ENCODE data around the gene EID2B.
A peak's percentile ranks its signal among the peaks of the same experiment; 100 is the strongest.

EID2B gene

DNA sequence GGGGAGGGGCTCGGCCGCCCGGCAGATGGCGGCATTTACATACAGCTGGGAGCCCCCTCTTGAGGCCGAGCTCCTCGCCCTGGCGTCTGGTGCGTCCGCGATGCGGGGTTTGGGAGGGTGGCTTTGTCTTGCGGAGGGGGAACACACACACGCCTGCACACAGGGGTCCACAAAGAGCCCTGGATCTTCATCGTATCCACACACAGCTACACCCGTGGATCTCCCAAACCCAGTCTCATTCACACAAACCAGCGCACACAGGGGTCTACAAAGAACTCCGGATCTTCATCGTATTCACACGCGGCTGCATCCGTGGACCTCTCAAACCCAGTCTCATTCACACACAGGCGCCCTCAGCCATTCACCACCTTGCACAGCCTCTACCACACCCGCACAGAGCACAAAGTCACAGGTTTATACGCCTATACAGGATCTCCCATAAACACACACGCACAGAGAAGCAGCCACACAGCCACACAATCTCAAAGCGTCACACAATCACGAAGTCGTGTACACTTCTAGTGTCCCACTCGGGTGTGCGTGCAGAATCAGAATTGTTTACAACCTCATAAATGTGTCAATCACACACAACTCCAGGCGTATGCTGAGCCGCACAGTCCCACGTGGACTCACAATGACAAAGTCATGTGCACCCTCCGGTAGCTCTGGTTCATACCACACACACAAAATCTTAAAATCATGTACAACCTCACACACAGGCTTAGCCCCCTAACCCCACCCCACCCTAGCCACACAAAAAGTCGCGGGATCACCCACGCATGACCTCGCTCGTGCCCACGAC lies 34.5 kb downstream of the EID2B start (continued):
- TF ChIP-seq, protein P1, sequence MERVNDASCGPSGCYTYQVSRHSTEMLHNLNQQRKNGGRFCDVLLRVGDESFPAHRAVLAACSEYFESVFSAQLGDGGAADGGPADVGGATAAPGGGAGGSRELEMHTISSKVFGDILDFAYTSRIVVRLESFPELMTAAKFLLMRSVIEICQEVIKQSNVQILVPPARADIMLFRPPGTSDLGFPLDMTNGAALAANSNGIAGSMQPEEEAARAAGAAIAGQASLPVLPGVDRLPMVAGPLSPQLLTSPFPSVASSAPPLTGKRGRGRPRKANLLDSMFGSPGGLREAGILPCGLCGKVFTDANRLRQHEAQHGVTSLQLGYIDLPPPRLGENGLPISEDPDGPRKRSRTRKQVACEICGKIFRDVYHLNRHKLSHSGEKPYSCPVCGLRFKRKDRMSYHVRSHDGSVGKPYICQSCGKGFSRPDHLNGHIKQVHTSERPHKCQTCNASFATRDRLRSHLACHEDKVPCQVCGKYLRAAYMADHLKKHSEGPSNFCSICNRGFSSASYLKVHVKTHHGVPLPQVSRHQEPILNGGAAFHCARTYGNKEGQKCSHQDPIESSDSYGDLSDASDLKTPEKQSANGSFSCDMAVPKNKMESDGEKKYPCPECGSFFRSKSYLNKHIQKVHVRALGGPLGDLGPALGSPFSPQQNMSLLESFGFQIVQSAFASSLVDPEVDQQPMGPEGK (tag by site-specific recombination; IDR thresholded peaks at IDR 0.05) = peak; percentile 94
- TF ChIP-seq, protein P2, sequence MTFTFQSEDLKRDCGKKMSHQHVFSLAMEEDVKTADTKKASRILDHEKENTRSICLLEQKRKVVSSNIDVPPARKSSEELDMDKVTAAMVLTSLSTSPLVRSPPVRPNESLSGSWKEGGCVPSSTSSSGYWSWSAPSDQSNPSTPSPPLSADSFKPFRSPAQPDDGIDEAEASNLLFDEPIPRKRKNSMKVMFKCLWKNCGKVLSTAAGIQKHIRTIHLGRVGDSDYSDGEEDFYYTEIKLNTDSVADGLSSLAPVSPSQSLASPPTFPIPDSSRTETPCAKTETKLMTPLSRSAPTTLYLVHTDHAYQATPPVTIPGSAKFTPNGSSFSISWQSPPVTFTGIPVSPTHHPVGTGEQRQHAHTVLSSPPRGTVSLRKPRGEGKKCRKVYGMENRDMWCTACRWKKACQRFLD (tag by site-specific recombination; IDR thresholded peaks at IDR 0.05) = no peak
- TF ChIP-seq ZNF501 (tag by site-specific recombination; IDR thresholded peaks at IDR 0.05) = peak; percentile 80
- TF ChIP-seq, protein P3, sequence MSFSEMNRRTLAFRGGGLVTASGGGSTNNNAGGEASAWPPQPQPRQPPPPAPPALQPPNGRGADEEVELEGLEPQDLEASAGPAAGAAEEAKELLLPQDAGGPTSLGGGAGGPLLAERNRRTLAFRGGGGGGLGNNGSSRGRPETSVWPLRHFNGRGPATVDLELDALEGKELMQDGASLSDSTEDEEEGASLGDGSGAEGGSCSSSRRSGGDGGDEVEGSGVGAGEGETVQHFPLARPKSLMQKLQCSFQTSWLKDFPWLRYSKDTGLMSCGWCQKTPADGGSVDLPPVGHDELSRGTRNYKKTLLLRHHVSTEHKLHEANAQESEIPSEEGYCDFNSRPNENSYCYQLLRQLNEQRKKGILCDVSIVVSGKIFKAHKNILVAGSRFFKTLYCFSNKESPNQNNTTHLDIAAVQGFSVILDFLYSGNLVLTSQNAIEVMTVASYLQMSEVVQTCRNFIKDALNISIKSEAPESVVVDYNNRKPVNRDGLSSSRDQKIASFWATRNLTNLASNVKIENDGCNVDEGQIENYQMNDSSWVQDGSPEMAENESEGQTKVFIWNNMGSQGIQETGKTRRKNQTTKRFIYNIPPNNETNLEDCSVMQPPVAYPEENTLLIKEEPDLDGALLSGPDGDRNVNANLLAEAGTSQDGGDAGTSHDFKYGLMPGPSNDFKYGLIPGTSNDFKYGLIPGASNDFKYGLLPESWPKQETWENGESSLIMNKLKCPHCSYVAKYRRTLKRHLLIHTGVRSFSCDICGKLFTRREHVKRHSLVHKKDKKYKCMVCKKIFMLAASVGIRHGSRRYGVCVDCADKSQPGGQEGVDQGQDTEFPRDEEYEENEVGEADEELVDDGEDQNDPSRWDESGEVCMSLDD (tag by site-specific recombination; IDR thresholded peaks at IDR 0.05) = peak; percentile 61; the same call in 1 of the 2 replicates
- peak; percentile 65 for TF ChIP-seq ZNF654 (tag by site-specific recombination; IDR thresholded peaks at IDR 0.05; ENCODE audit: low read depth)
- no peak for TF ChIP-seq ZNF473 (tag by site-specific recombination; IDR thresholded peaks at IDR 0.05)
- no peak for TF ChIP-seq ZNF544 (tag by site-specific recombination; IDR thresholded peaks at IDR 0.05)
- no peak for TF ChIP-seq ZNF366 (tag by site-specific recombination; conservative IDR thresholded peaks at IDR 0.05)
- TF ChIP-seq ZNF837 (tag by site-specific recombination; IDR thresholded peaks at IDR 0.05) = peak; percentile 73
- TF ChIP-seq, protein P4, sequence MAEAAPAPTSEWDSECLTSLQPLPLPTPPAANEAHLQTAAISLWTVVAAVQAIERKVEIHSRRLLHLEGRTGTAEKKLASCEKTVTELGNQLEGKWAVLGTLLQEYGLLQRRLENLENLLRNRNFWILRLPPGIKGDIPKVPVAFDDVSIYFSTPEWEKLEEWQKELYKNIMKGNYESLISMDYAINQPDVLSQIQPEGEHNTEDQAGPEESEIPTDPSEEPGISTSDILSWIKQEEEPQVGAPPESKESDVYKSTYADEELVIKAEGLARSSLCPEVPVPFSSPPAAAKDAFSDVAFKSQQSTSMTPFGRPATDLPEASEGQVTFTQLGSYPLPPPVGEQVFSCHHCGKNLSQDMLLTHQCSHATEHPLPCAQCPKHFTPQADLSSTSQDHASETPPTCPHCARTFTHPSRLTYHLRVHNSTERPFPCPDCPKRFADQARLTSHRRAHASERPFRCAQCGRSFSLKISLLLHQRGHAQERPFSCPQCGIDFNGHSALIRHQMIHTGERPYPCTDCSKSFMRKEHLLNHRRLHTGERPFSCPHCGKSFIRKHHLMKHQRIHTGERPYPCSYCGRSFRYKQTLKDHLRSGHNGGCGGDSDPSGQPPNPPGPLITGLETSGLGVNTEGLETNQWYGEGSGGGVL (tag by site-specific recombination; IDR thresholded peaks at IDR 0.05) = peak; percentile 92
- TF ChIP-seq, protein P5, sequence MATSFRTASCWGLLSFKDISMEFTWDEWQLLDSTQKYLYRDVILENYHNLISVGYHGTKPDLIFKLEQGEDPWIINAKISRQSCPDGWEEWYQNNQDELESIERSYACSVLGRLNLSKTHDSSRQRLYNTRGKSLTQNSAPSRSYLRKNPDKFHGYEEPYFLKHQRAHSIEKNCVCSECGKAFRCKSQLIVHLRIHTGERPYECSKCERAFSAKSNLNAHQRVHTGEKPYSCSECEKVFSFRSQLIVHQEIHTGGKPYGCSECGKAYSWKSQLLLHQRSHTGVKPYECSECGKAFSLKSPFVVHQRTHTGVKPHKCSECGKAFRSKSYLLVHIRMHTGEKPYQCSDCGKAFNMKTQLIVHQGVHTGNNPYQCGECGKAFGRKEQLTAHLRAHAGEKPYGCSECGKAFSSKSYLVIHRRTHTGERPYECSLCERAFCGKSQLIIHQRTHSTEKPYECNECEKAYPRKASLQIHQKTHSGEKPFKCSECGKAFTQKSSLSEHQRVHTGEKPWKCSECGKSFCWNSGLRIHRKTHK (tag by site-specific recombination; IDR thresholded peaks at IDR 0.05) = no peak
- TF ChIP-seq, protein P6, sequence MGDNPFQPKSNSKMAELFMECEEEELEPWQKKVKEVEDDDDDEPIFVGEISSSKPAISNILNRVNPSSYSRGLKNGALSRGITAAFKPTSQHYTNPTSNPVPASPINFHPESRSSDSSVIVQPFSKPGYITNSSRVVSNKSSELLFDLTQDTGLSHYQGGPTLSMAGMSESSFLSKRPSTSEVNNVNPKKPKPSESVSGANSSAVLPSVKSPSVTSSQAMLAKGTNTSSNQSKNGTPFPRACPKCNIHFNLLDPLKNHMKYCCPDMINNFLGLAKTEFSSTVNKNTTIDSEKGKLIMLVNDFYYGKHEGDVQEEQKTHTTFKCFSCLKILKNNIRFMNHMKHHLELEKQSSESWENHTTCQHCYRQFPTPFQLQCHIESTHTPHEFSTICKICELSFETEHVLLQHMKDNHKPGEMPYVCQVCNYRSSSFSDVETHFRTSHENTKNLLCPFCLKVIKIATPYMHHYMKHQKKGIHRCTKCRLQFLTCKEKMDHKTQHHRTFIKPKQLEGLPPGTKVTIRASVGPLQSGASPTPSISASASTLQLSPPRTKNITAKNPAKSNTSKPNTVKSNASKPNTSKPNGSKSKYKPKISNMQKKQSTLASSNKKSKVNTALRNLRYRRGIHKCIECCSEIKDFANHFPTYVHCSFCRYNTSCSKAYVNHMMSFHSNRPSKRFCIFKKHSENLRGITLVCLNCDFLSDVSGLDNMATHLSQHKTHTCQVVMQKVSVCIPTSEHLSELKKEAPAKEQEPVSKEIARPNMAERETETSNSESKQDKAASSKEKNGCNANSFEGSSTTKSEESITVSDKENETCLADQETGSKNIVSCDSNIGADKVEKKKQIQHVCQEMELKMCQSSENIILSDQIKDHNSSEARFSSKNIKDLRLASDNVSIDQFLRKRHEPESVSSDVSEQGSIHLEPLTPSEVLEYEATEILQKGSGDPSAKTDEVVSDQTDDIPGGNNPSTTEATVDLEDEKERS (tag by site-specific recombination; IDR thresholded peaks at IDR 0.05) = peak; percentile 45; the same call in 1 of the 2 replicates
- peak; percentile 63; the same call in 1 of the 2 replicates for TF ChIP-seq ZBTB48 (tag by site-specific recombination; IDR thresholded peaks at IDR 0.05)
- TF ChIP-seq ZNF169 (tag by site-specific recombination; IDR thresholded peaks at IDR 0.05) = no peak
- 0 out of 2 replicates have a peak, but pooled peaks have one; percentile 7 for TF ChIP-seq ZFP3 (tag by site-specific recombination; IDR thresholded peaks at IDR 0.05; ENCODE audit: low read depth)
- TF ChIP-seq, protein P7, sequence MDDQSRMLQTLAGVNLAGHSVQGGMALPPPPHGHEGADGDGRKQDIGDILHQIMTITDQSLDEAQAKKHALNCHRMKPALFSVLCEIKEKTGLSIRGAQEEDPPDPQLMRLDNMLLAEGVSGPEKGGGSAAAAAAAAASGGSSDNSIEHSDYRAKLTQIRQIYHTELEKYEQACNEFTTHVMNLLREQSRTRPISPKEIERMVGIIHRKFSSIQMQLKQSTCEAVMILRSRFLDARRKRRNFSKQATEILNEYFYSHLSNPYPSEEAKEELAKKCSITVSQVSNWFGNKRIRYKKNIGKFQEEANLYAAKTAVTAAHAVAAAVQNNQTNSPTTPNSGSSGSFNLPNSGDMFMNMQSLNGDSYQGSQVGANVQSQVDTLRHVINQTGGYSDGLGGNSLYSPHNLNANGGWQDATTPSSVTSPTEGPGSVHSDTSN (CRISPR knock-in tag; IDR thresholded peaks at IDR 0.05) = no peak
- 0 out of 2 replicates have a peak, but pooled peaks have one; percentile 13 for TF ChIP-seq YY1 (tag by site-specific recombination; IDR thresholded peaks at IDR 0.05)
- TF ChIP-seq ZNF274 (IDR thresholded peaks at IDR 0.05; ENCODE audit: low read length) = no peak
- TF ChIP-seq ZNF274 (tag by site-specific recombination; IDR thresholded peaks at IDR 0.05; ENCODE audit: borderline replicate concordance) = no peak
- no peak for TF ChIP-seq ZNF202 (tag by site-specific recombination; IDR thresholded peaks at IDR 0.05; ENCODE audit: borderline replicate concordance)
- TF ChIP-seq ZNF114 (tag by site-specific recombination; IDR thresholded peaks at IDR 0.05) = no peak
- TF ChIP-seq ZFP37 (tag by site-specific recombination; IDR thresholded peaks at IDR 0.05) = peak; percentile 91
- TF ChIP-seq ZNF175 (tag by site-specific recombination; IDR thresholded peaks at IDR 0.05) = no peak
- TF ChIP-seq OSR2 (tag by site-specific recombination; IDR thresholded peaks at IDR 0.05) = peak; percentile 87
- no peak for TF ChIP-seq ZNF184 (tag by site-specific recombination; IDR thresholded peaks at IDR 0.05)
- no peak; the same call in 1 of the 2 replicates for TF ChIP-seq KLF10 (tag by site-specific recombination; IDR thresholded peaks at IDR 0.05)
